Fibroblast of mammary gland (primary cell): Measurements from ENCODE around the gene HERC3.

Experiments
- DNase-seq: peaks from one replicate; pipeline ENCODE4 v3.0.0-alpha.2; 2010; ENCODE audit warnings: low read depth
- H3K4me3 ChIP-seq: 2 replicates; pipeline ENCODE4 v1.5.1; 2011; ENCODE audit warnings: low read depth, mild to moderate bottlenecking, low read length, moderate library complexity; ENCODE audit not compliant: control insufficient read depth
- TF ChIP-seq, protein P1 (sequence below): conservative IDR thresholded peaks from 2 replicates; pipeline ENCODE4 v1.5.1; 2011; ENCODE audit warnings: low read depth, low read length, inconsistent platforms; ENCODE audit not compliant: control insufficient read depth, insufficient read depth

Gene HERC3

DNA sequence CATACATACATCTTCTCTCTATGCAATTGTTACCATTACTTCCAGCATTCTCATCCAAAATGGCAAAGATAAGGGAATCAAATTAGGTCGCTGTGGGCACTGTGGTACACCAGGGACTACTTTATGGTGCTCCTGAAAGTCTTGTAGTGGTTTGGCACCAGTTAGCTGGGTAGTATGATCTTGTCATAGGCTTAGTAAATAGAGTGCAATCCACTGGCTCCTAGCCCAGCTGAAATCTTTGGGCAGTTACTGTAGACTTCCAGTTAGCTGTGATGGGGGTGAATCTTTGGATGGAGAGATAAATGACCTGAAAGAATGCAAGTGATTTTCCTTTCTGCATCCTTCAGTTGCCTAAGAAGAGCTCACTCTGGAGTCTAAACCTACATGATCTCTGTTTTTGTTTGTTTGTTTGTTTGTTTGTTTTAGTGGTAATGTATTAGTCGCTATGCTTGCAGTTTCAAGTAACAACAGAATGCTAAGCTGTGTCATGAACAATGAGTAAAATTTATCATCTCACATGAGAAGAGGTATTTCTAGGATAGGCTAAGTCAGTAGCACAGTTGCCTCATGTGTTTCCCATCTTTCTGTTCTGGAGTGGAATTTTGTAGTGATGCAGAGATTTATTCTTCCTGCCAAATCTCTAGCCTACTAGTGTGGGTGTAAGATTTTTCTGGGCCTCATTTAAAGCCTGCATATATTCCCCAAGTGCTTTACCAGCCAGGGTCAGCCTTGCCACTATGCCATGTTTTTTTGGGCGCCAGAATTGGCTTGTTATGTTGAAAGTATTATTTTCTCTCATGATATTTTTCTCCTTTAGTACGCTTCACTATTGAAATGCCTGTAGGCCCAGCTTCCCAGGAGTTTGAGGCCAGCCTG lies 24.2 kb downstream of the HERC3 start:
- no peak overlapping the region for H3K4me3 ChIP-seq
- peak; percentile 97 for DNase-seq
- TF ChIP-seq, protein P1, sequence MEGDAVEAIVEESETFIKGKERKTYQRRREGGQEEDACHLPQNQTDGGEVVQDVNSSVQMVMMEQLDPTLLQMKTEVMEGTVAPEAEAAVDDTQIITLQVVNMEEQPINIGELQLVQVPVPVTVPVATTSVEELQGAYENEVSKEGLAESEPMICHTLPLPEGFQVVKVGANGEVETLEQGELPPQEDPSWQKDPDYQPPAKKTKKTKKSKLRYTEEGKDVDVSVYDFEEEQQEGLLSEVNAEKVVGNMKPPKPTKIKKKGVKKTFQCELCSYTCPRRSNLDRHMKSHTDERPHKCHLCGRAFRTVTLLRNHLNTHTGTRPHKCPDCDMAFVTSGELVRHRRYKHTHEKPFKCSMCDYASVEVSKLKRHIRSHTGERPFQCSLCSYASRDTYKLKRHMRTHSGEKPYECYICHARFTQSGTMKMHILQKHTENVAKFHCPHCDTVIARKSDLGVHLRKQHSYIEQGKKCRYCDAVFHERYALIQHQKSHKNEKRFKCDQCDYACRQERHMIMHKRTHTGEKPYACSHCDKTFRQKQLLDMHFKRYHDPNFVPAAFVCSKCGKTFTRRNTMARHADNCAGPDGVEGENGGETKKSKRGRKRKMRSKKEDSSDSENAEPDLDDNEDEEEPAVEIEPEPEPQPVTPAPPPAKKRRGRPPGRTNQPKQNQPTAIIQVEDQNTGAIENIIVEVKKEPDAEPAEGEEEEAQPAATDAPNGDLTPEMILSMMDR: no peak

DNA sequence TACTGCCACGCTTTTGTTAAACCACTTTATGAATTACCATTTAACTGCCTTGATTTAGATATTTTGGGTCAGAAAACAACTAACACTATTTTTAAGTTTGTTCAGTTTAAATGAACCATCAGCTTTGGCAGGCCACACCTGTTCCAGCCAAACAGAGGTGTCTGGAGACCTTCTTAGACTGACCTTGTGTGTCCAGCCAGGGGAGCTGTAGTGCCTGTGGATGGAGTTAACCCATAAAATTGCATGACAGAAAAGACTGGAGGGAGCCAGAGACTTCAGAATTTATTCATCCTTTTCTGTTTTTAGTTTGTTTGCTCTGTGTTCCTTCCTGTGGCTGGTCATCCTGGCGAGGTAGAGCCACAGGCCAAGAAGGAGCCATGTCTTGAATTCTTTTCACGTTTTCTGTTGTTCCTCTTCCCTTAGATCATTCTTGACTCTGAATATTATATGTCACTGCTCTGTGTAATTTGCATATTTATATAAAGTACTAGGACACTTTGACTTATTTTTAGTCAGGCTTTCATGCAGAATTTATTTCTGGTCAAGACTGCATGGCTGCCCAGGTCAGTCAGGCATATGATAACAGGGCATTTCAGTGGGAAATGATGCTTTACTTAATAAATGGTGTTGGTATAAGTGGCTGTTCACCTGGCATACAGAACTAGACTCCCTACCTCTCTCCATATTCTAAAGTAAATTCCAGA lies 26.7 kb downstream of the HERC3 start:
- H3K4me3 ChIP-seq: no peak overlapping the region
- TF ChIP-seq, protein P1: no peak
- DNase-seq: no peak

DNA sequence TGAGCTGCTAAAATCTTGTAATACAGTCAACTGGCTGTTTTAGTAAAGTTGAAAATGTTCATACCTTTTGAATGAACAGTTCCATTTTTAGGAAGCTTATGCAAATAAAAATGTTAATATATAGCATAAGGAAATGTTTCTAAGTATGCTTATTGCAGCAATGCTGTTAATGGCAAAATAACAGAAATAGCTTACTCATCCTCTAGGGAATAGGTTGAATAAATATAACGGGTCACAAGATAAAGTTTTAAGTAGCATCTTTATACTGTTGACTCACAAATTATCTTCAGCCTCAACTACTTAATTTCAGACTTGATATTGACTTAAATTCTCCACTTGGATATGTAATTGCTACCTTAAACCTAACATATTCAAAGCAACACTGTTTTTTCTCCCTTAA lies 27.7 kb downstream of the HERC3 start:
- no peak overlapping the region for H3K4me3 ChIP-seq
- TF ChIP-seq, protein P1: no peak
- peak; percentile 78 for DNase-seq

- H3K4me3 ChIP-seq: no peak overlapping the region
- TF ChIP-seq, protein P1: no peak
- DNase-seq: no peak
Measured at GRCh38 chr4:88621763-88622327, 29.6 kb downstream of the HERC3 start.

DNA sequence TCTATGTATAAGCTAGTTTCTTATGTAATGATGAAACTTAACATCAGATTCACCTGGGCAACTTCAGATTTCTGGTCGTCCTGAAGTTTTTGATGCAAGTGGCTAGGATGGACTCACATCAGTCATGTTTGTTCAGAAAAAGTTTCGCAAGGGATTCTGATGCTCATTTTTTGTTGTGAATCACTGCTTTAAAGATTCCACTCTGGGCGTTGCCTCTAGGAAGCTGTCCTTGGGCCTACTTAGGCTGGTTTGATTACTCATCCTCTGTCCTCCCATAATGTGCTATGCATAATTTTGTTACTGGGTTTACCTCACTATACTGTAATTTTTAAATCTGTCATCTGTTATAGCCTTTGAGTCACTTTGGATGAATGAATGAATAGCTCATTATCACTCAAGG lies 30.8 kb downstream of the HERC3 start:
- DNase-seq: peak; percentile 99
- TF ChIP-seq, protein P1: no peak
- H3K4me3 ChIP-seq: no peak overlapping the region

- no peak overlapping the region for H3K4me3 ChIP-seq
- DNase-seq: no peak
- TF ChIP-seq, protein P1: no peak
Measured at GRCh38 chr4:88628746-88629145, 36.5 kb downstream of the HERC3 start.
